Measurements from ENCODE around the gene FXN.

DNA sequence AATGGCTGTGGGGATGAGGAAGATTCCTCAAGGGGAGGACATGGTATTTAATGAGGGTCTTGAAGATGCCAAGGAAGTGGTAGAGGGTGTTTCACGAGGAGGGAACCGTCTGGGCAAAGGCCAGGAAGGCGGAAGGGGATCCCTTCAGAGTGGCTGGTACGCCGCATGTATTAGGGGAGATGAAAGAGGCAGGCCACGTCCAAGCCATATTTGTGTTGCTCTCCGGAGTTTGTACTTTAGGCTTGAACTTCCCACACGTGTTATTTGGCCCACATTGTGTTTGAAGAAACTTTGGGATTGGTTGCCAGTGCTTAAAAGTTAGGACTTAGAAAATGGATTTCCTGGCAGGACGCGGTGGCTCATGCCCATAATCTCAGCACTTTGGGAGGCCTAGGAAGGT lies 1.2 kb downstream of the FXN start:
- TF ChIP-seq, protein P1, sequence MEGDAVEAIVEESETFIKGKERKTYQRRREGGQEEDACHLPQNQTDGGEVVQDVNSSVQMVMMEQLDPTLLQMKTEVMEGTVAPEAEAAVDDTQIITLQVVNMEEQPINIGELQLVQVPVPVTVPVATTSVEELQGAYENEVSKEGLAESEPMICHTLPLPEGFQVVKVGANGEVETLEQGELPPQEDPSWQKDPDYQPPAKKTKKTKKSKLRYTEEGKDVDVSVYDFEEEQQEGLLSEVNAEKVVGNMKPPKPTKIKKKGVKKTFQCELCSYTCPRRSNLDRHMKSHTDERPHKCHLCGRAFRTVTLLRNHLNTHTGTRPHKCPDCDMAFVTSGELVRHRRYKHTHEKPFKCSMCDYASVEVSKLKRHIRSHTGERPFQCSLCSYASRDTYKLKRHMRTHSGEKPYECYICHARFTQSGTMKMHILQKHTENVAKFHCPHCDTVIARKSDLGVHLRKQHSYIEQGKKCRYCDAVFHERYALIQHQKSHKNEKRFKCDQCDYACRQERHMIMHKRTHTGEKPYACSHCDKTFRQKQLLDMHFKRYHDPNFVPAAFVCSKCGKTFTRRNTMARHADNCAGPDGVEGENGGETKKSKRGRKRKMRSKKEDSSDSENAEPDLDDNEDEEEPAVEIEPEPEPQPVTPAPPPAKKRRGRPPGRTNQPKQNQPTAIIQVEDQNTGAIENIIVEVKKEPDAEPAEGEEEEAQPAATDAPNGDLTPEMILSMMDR (IDR thresholded peaks at IDR 0.05) = no peak
- TF ChIP-seq POLR2A (IDR thresholded peaks at IDR 0.05) = no peak
